ENCODE results near the gene ZNF524.

Gene ZNF524

GRCh38 chr19:55645512-55645881 is 45.4 kb downstream of the ZNF524 start:
- no peak overlapping the region for H3K4me3 ChIP-seq (ENCODE audit: low read depth, low read length)
- no peak for TF ChIP-seq CTCF (IDR thresholded peaks at IDR 0.05; ENCODE audit: control insufficient read depth, extremely low read depth, insufficient read depth)
- no peak for DNase-seq (ENCODE audit: low read depth)

GRCh38 chr19:55646889-55647731 is 47.0 kb downstream of the ZNF524 start:
- TF ChIP-seq CTCF (IDR thresholded peaks at IDR 0.05; ENCODE audit: control insufficient read depth, extremely low read depth, insufficient read depth) = no peak
- no peak for DNase-seq (ENCODE audit: low read depth)
- H3K4me3 ChIP-seq (ENCODE audit: low read depth, low read length) = peak overlapping the region; percentile 84

- no peak for TF ChIP-seq CTCF (IDR thresholded peaks at IDR 0.05; ENCODE audit: control insufficient read depth, extremely low read depth, insufficient read depth)
- peak within 1 kb of the TSS; percentile 84 for H3K4me3 ChIP-seq (ENCODE audit: low read depth, low read length)
- DNase-seq (ENCODE audit: low read depth) = no peak
Observed at GRCh38 chr19:55647732-55648584, 47.9 kb downstream of the ZNF524 start, which contains the start of gene CCDC106. Gene CCDC106, plus strand, starts transcription at chr19:55648212. Its CDS starts 835 bp downstream, at chr19:55649047.

- H3K4me3 ChIP-seq (ENCODE audit: low read depth, low read length) = peak overlapping the region; percentile 84
- TF ChIP-seq CTCF (IDR thresholded peaks at IDR 0.05; ENCODE audit: control insufficient read depth, extremely low read depth, insufficient read depth) = no peak
Observed at GRCh38 chr19:55648585-55649267, 48.6 kb downstream of the ZNF524 start.

GRCh38 chr19:55649268-55650125 is 49.4 kb downstream of the ZNF524 start:
- no peak for TF ChIP-seq CTCF (IDR thresholded peaks at IDR 0.05; ENCODE audit: control insufficient read depth, extremely low read depth, insufficient read depth)
- DNase-seq (ENCODE audit: low read depth) = no peak
- peak overlapping the region; percentile 84 for H3K4me3 ChIP-seq (ENCODE audit: low read depth, low read length)

More at GRCh38 chr19:55648585-55649267, 48.6 kb downstream of the ZNF524 start:
- DNase-seq (ENCODE audit: low read depth) = no peak

GRCh38 chr19:55650126-55650557 is 50.1 kb downstream of the ZNF524 start:
- TF ChIP-seq CTCF (IDR thresholded peaks at IDR 0.05; ENCODE audit: control insufficient read depth, extremely low read depth, insufficient read depth) = no peak
- DNase-seq (ENCODE audit: low read depth) = no peak
- no peak overlapping the region for H3K4me3 ChIP-seq (ENCODE audit: low read depth, low read length)

Measured in LNCaP clone FGC (cell line).